ENCODE data around the gene WAC. TPM values are rescaled to one million over a fixed set of nuclear protein-coding genes. Genes with fewer than 3 reads are reported as not detected.

The WAC gene
- total and polyA plus RNA-seq, 2 of the 13 experiments (the other 11 are each of a cell fraction or from before 2014, with no cell fraction given), result 69.1 to 96.2 TPM

DNA sequence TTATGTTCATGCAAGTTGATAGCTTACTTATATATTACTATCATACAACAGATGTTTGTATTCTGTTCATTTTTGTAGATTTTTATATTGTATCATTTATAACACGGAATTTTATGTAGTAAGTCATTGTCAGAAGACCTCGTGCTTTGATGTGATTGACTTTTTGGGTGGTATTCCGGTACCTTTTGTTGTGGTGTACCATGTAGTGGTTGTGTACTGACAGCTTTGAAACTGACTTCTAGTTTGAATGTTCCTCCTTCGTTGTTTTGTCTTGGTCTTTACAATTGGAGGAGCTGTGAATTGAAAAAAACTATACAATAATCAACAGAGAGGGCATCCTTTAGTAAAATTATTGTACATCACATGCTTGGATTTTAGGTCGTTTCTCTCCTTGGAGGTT, 61.5 kb downstream of the WAC start:
- CTCF ChIA-PET (ENCODE audit: low intra/inter-chr PET ratio, low total read pairs), result no interaction called here
- Histone ChIP-seq H2AFZ (ENCODE audit: low read length) (no peak overlapping the region), H3K9me3 (ENCODE audit: low read length) (no peaks in the 10 kb centered on the region), H3K79me2 (ENCODE audit: insufficient read depth, low read length) (peaks cover 60% of the 10 kb centered on the region), H3K27ac (ENCODE audit: extremely low read length, insufficient read depth, low read length) (no peak overlapping the region), H3K4me3 (replicated peaks in 1 of 3; ENCODE audit: insufficient read depth in 1 of 3, low read depth in 2 of 3, low read length in 3 of 3) (no peak overlapping the region), H3K4me1 (ENCODE audit: insufficient read depth, low read length) (no peaks in the 10 kb centered on the region), H3K4me2 (ENCODE audit: low read depth, low read length) (no peak overlapping the region), H4K20me1 (ENCODE audit: insufficient read depth, low read length) (peaks cover 49% of the 10 kb centered on the region), H3K36me3 (replicated peaks in 1 of 2; ENCODE audit: control insufficient read depth in 1 of 2, insufficient read depth in 2 of 2, low read length in 2 of 2) (peaks cover 10 to 81% of the 10 kb centered on the region in 2 experiments; a peak in 4 of 5 replicates), H3K9ac (ENCODE audit: insufficient read depth, low read depth, low read length) (no peak overlapping the region), H3K27me3 (ENCODE audit: control insufficient read depth in 1 of 2, insufficient read depth in 2 of 2, low read length in 2 of 2) (no peaks in the 10 kb centered on the region)
- intact Hi-C loops (cut with micrococcal nuclease; ENCODE audit: unreplicated experiment) (no loop called here), in situ Hi-C loops (cut with HindIII; ENCODE audit: extremely low pct_ligation_motif_present, low pct_unique_long_range_greater_than_20kb) (no loop called here)
- FAIRE-seq (no peak), ATAC-seq (no peak), DNase-seq (ENCODE audit: low spot score) (no peak)
- WGBS (ENCODE audit: low lambda C conversion rate), result over 99% methylated on average over 5 of the region's 5 CpGs
- BruUV-seq (replicated peaks), result no TSS peak
- POLR2A ChIA-PET, result no interaction called here
- TF ChIP-seq ZSCAN9 (CRISPR knock-in tag; IDR thresholded peaks at IDR 0.05; ENCODE audit: borderline replicate concordance), result no peak
- no peak for TF ChIP-seq JUND (CRISPR knock-in tag; IDR thresholded peaks at IDR 0.05)
- no peak for TF ChIP-seq RFXANK (CRISPR knock-in tag; IDR thresholded peaks at IDR 0.05)
- TF ChIP-seq MZF1 (CRISPR knock-in tag; IDR thresholded peaks at IDR 0.05; ENCODE audit: borderline replicate concordance), result no peak
- TF ChIP-seq JUN (CRISPR knock-in tag; IDR thresholded peaks at IDR 0.05), result no peak
- TF ChIP-seq ZNF503 (CRISPR knock-in tag; IDR thresholded peaks at IDR 0.05), result no peak
- TF ChIP-seq POLR2G (IDR thresholded peaks at IDR 0.05; ENCODE audit: low read depth, low read length), result no peak
- TF ChIP-seq RFX3 (CRISPR knock-in tag; IDR thresholded peaks at IDR 0.05), result no peak
- TF ChIP-seq, protein P1, sequence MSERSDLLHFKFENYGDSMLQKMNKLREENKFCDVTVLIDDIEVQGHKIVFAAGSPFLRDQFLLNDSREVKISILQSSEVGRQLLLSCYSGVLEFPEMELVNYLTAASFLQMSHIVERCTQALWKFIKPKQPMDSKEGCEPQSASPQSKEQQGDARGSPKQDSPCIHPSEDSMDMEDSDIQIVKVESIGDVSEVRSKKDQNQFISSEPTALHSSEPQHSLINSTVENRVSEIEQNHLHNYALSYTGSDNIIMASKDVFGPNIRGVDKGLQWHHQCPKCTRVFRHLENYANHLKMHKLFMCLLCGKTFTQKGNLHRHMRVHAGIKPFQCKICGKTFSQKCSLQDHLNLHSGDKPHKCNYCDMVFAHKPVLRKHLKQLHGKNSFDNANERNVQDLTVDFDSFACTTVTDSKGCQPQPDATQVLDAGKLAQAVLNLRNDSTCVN (CRISPR knock-in tag; IDR thresholded peaks at IDR 0.05; ENCODE audit: borderline replicate concordance), result no peak
- no peak for TF ChIP-seq ZNF557 (CRISPR knock-in tag; IDR thresholded peaks at IDR 0.05)
- TF ChIP-seq HNRNPH1 (optimal IDR thresholded peaks at IDR 0.05; ENCODE audit: low read depth, low read length), result no peak
- TF ChIP-seq ZNF687 (CRISPR knock-in tag; IDR thresholded peaks at IDR 0.05), result no peak
